ENCODE results near the gene CDC26.

CDC26 gene

DNA sequence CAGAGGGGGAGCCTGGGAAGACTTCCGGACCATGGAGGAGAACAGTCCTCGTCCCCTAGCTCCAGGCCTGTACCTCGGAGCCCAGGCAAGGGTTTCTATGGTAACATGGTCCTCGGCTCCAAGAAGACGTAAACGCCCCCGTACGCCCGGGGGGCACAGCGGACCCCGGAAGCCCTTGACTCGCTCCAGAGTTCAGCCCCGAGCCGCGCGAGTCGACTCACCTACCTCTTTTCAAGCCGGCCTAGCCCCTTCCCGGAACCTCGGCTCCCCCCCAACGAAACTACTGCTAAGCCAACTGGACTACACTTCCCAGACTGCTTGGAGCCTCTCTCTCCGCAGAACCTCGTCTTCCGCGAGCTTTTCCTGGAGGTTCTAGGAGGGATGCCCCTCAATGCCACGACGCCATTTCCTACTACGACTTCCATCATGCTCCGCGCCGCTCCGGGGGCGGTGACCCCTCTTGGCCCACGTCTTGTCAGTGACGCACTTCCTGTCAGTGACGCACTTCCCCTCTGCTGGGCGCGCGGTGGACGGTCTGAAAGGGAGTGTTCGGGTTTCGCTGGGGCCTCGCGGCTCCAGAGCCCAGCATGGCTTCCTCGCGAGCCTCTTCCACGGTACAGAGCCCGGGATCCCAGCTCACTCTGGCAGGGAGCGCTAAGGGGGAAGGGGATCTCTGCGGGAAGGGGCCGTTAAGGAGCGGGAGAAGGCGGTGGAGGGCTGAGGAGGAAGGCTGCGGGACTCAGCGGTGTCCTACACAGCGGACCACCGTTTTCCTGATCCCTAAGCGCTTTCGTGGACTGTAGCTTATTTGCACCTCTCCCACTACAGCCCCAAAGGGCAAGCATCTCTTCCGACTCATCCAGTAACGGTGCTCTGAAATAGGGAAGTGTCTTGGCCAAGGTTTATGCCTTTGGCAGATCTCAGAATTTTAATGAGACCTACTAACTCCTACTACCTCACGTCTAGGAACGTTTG lies at the start of gene CDC26, which contains the start of gene PRPF4:
CDC26 (minus strand) TSS at position 416 of the 975 bp plus-strand sequence. CDS start 3,065 bp downstream, outside the sequence.
PRPF4 (plus strand) TSS at position 502 of the 975 bp plus-strand sequence; CDS start at position 588, 86 bp downstream.
- intact Hi-C loops (cut with DNase I), result loop anchor here (1.0 to 10.0 kb wide), 3 partner anchors 54 to 379 kb away; partner anchors contain the start of genes ALAD, FKBP15 and SLC31A1
- peak; percentile 95 to 99 (median 98) for DNase-seq

DNA sequence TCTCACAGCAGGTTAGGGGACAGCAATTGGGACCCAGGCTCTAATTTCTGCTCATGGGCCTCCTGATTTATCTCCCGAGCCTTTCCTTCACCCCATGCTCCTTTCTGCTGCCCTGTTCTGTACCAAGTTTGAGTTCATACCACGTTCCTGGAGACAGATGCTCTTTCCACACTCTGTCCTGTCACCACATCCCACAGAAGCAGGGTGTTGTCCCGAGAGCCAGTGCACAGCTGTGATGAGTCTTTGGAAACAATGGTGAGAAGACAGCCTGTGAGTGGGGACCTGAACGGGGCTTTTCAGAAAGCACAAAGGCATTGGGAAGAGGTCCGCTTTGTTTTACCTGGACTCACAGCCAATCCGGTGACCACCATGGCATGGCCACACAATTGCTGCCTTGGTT lies 47.3 kb upstream of the CDC26 start:
- DNase-seq, result no peak
- intact Hi-C loops (cut with DNase I), result no loop called here

DNA sequence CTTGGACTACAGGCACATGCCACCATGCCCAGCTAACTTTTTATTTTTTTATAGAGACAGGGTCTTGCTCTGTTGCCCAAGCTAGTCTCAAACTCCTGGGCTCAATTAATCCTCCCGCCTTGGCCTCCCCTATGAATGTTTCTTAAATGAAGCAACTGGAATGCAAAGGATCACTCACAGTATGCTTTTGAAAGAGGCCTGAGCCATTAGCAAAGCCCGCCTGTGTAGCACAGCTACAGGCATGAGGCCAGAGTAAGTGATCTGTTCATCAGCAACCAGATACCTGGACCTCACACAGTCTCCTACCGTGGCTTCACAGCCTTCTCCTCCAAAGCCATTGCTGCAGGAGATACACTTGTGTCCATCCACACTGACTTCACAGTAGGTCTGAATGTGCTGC lies 44.7 kb upstream of the CDC26 start:
- intact Hi-C loops (cut with DNase I), result no loop called here

DNA sequence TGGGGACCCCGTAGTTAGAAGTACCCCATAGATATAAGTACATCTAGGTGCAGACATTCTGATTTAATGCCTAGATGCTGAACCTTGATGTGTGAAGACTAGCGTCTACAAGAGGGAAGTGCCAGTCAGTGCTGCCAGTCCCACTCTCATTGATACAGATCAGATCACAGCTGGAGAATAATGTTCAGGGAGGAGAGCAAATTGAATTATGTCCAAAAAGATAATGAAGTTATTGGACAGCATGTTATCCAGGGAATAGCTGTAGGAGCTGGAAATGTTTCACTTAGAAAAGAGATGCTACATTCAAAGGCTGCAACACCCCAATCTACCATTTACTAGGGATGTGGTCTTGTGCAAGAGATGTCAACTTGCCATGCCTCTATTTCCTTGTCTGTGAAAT lies 43.7 kb upstream of the CDC26 start:
- intact Hi-C loops (cut with DNase I), result no loop called here

More for the DNA sequence above, 44.7 kb upstream of the CDC26 start:
- DNase-seq, result no peak

DNA sequence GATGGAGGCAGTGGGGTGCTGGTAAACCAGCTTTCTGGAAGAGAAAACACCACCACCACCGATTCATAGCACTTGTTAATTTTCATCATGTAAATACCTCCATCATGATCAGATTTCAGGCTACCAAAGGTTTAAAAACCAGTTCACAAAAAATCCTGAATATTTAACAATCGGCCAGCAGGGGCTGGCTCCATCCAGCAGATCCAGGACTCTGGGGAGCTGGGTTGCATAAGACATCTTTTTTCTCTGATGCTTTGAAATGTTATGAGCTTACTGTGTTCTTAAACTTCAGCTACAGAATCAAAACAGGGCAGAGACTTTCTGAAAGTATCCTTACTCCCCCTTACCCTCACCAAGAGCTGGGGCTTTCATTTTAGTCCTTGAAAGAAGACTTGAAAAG lies 42.4 kb upstream of the CDC26 start:
- no peak for DNase-seq

More for the DNA sequence above, 43.7 kb upstream of the CDC26 start:
- no peak for DNase-seq

DNA sequence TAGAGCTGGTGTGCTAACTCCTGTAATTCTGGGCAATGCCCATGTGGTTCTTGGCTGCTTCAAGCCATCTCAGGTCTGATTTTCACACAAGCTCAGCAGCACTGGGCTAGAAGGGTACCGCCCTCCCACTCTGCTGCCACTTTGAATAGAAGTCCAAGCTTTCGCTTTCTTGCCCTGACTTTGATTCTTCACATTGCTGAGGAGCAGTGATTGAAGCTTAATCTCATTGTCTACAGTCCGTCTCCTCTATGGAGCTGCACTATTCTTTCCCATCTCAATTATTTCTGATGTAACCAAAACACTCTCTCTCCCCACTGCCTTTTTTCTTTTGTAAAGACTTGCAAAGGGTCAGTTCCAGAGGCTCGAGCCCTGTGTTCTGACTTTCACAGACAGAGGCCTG lies 40.7 kb upstream of the CDC26 start:
- intact Hi-C loops (cut with DNase I), result no loop called here
- no peak for DNase-seq

More for the DNA sequence above, 42.4 kb upstream of the CDC26 start:
- intact Hi-C loops (cut with DNase I), result no loop called here

DNA sequence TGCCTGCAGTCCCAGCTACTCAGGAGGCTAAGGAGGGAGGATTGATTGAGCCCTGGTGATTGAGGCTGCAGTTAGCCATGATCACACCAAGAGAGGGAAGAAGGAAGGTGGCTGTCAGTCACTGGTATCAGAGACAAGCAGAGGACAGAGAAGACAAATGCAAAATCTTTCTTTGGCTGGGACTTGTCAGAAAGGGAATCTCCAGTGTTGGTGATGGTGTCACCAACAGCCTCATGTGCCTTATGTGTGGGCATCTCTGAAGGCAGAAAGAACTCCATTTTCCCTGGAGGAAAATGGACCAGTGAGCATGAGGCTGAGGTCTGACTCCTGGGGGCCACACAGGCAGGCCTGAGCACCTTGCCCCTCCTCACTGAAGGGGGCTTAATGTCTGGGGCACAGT lies 39.9 kb upstream of the CDC26 start:
- DNase-seq, result no peak
- intact Hi-C loops (cut with DNase I), result no loop called here

DNA sequence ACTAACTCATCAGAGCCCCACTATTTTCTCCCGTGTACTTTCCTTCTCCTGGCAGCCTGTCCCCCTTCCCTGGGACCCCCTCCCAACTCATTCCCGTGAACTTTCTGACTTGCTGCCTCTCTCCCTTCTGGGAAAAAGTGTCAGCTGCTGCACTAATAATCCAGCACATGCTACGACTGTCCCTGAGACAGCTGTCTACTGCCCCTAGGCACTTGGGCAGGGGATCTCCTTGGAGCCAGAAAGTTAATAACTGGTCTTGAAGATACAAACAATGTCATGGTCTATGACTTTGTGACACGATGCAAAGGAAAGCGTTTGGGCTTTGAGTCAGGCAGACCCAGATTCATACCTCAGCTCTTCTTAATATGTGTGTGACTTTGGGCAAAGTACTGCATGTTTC lies 37.9 kb upstream of the CDC26 start:
- intact Hi-C loops (cut with DNase I), result no loop called here
- no peak for DNase-seq

DNA sequence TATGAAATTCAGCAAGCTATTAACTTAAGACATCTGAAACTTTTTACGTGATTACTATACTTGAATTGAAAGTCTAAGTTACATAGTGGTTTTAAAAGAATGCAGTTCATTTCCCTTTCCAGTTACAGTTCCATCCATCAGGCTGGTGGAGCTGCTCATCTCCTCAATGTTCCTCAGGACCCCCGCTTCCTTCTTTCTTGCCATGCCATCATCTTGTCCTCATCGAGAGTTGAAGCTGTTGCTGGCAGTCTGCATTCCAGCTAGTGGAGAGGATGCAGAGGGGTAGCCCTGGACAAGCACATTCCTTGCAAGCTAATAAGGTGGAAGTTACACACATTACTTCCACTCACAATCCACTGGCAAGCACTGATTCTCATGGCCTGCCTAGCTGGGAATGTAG lies 36.6 kb upstream of the CDC26 start:
- intact Hi-C loops (cut with DNase I), result no loop called here
- DNase-seq, result no peak

DNA sequence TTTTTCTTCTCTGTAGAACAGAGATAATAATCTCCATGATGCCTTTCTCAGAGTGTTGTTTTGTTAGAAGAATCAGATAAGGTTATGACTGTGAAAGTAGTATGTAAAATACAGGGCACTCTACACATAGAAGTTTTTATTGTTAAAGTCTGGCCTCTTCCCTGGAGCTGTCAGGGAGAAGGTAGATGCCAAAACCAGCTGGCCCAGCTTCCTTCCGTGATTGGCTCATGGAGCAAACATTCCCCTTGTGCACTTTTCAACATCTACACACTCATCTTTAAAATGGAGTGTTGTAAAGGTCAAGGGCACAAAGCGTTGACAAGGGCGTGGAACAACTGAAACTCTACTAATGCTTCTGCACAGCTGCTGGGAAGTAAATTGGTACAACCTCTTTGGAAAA lies 35.2 kb upstream of the CDC26 start:
- DNase-seq, result no peak
- intact Hi-C loops (cut with DNase I), result no loop called here

DNA sequence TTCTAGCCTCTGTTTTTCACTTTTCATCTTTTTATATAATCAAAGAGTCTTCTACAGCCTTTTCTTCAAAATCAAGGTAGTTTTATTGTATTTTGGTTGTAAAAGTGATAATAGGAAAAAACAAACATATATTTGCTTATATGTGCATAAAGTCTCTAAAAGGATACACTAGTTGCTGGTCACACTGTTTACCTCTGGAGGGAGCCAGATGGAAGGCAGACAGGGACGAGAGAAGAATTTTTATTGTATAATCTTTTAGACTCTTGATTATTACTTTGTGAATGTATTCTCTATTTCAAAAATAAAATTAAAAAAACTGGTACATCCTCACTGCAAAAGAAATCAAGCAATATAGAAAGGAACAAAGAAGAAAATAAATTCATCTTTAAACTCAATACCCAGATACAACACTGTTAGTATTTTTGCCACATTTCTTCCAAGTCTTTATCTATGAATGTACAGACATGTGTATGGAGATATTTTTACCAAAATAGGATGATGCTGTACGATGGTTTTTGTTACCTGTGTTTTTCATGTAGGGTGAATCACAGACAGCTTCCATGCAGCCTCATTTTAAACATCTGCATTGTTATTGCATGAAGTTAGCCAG lies 33.9 kb upstream of the CDC26 start:
- DNase-seq, result peak in 3 of 10 donors; percentile 14 to 33 (median 18)
- intact Hi-C loops (cut with DNase I), result no loop called here

DNA sequence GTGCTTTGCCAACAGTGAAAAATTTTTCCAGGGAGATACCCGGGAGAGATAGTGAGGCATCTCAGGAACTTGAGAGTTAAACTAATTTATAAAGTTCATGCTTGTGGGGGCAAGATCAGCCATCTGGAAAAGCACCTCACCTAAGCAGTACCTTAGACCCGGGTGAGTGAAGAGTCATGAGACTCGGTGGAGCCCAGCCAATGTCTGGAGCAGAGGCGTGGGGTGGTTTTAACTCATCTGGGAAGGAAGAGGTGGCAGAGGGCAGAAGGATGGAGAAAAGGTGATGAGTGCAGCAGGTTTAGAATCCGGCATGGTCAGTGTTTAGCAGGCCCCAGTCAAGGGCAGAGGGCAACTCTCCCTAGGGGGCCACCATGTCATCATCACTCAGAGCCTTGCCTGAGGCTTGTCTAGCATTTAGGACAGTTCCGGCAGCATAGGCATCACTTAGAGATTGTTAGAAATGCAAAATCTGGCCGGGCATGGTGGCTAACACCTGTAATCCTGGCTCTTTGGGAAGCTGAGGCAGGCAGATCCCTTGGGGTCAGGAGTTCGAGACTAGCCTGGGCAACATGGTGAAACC lies 32.1 kb upstream of the CDC26 start:
- no peak for DNase-seq
- intact Hi-C loops (cut with DNase I), result no loop called here

DNA sequence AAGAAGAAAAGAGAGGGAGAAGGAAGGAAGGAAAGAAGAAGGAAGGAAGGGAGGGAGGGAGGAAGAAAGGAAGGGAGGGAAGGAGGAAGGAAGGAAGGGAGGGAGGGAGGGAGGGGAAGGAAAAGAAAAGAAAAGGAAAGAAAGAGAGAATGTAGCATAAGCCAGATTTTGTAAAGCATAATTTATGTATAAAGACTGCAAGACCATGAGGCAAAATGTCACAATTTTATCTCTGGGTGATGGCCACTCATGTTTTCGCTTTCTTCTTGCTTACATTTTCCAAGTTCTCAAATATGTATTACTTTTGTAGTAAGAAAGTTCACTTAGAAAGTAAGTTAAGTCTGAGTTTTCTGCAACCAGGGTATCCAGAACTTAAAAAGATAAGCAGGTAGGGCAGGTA lies 31.2 kb upstream of the CDC26 start:
- intact Hi-C loops (cut with DNase I), result no loop called here
- DNase-seq, result no peak

DNA sequence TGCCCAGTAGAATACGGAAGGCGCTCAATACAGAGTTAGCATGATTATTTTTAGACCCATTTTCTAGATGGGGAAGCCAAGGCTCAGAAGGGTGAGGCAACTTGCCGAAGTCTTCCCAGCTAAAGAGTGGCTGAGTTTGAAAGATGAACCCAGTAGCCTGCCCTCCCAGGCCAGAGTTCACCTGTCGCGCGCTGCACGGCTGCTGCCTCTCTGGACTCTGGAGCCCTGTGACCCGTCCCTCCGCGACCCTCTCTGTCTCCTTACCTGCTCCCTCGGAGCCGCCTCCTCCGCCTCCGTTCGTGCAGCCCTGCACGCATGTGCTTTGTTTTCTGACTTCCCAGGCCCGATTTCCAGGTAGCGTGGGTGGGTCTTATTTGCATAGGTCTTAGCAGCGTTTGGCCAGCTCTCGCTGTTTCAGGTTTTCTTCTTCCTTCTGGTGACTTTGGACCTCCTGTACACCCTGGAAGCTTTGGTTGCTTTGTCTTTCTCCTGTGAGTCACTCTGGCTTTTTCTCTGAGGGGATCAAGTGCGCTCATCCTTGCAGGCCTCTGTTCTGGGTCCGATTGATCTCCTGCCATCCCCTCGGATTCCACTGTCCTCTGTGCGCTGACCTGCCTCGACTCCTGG lies 27.5 kb upstream of the CDC26 start, which contains the start of gene RNF183:
RNF183 (minus strand) TSS at position 585 of the 627 bp plus-strand sequence. CDS start 5,192 bp downstream, outside the sequence.
- intact Hi-C loops (cut with DNase I), result no loop called here
- DNase-seq, result no peak

DNA sequence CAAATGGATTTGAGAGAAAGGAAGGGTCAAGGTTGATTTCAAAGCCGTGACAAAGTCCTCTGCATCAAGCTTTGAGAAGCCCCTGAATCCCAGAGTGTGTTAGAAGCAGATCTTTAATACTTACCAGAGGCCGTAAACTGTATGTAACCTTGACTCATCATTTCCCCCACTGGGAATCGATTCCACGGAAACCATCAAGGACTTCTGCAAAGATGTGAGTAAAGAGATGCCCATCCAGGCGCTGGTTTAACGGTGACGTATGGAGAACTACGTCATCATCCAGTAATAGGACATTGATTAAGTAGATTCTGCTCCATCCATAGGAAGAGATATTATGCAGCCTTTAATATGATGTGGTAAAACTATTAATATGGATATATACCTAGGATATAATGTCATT lies 26.2 kb upstream of the CDC26 start:
- no peak for DNase-seq
- intact Hi-C loops (cut with DNase I), result no loop called here

DNA sequence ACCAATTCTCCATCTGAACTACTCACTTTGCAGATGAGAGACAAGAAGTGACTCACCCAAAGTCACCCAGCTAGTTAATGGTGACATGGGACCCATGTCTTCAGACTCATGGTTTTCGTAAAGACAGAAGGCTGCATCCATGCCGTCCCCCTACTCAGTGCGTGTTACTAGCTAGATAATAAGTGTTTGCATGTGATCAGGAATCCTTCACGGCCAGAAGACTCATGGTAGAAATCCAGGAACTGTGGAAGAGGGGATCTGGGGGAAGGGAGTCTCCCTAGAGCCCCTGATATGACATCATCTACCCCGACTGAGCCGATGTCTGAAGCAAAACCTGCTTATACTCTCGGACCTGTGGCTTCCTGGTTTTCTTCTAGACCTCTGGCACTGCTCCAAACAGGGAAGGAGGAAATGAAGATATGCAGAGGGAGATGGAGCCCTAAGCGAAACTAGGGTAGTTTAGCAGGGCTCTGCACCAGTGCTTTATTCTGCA lies 24.5 kb upstream of the CDC26 start:
- intact Hi-C loops (cut with DNase I), result no loop called here
- no peak for DNase-seq

DNA sequence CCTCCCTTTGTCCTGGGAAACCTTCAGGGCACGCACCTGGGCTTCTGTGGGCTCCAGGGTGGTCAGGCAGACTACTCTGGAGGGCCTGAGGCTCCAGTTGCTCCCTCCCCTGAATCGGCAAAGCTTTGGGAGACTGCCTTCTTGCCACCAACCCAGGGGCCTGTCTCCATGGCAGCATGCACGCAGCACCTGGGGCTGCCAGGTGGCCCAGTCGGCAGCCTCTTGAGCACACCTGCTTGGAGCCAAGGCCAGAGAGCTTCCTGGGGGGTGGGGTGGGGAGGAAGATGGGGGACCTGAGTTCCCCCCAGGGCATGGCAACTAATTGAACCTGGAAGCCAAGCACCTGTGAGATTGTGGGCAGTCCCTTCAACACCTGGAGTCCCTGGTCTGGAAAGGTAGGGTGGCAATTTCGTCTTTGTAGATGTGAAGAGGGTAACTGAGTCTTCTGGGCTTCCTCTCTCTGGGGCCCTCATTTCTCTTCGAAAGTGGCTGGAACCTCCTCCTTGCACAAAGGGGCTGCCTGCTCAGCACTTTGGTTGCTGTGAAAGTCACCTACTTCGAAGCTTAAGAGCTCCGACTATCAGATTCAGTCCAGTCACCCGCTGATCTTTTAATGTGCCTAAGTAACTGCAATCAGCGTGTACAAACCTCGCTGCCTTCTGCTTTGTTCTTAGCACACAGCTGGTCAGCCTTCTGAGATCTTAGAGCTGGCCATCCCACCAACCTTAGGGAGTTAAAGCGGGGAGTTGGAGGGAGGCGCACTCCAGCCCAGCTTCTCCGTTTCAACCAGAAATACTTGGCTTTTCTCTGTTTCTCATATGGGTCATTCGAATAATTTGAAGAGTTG lies 23.8 kb upstream of the CDC26 start:
- no peak for DNase-seq
- intact Hi-C loops (cut with DNase I), result no loop called here

DNA sequence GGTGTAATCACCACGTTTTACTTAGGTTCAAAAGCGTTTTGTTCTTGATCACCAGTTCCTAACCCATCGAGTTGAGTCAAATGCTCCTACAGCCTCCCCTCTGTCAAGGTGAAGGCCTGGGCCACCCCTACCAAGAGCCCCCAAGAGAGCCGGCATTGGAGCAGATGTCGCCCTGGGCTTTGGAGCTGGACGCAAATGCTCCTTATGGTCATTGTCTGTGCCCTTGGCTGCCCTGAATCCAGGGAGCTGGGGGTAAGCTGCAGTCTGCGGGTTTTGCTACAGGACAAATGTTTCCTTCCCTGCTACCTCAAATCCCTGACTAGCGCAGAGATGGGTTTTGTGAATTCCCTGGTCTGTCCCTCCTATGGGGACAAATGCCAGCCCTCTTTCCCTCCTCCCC lies 22.9 kb upstream of the CDC26 start:
- intact Hi-C loops (cut with DNase I), result no loop called here
- no peak for DNase-seq

DNA sequence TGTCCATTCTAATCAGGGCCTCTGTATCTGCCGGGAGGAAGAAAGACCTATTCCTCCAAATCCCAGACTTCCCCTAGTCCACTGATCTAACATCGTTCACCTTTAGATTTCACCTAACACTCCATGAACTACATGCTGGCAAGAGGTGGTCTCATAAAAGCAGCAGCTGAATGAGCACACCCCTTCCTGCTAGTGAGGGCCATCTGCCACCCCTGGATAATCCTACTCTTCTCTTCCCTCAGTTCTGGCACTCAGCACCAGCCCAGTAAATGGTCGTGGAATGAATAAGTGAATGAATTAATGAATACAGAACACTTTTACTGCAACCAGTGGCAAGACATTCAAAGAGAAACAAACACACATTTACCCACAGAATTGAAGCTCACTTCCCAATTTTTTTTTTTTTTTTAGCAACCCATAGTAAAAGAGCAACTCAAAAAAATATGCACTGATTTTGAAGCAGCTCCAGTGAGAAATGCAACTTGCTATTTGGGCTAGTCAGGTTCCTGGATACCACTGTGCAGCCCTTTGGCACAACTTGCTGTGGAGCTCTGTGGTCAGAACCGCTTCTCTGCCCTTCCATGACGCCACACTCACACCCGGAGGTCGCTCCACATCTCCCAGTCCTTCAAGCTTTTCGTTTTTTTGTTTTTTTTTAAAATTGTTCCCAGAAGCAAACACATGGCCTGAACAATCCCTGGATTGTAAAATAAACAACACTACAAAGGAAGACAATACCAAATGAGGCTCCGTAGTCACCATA lies 21.6 kb upstream of the CDC26 start:
- intact Hi-C loops (cut with DNase I), result no loop called here
- DNase-seq, result no peak
